Measurements from ENCODE around the gene TMEM183A.
"Not testable (repeated sequence)": the region's sequence is repeated elsewhere in the genome, so short reads cannot be mapped to it uniquely, and the experiment has no call there.

TMEM183A gene

GRCh38 chr1:203006948-203007871, at the start of gene TMEM183A:
Gene TMEM183A, plus strand, starts transcription at chr1:203007374. Its CDS starts 92 bp downstream, at chr1:203007466.
- peak; percentile 86 to 90 for DNase-seq (ENCODE audit: low read depth in 1 of 2, low spot score in 1 of 2)

GRCh38 chr1:202957733-202958543, 49.2 kb upstream of the TMEM183A start, which contains the start of gene ADIPOR1:
Gene ADIPOR1, minus strand, starts transcription at chr1:202958312. Its CDS starts 7,242 bp downstream, at chr1:202951070.
- peak; percentile 91 to 93 for DNase-seq (ENCODE audit: low read depth in 1 of 2, low spot score in 1 of 2)

GRCh38 chr1:202958544-202959275, 48.5 kb upstream of the TMEM183A start:
- DNase-seq (ENCODE audit: low read depth in 1 of 2, low spot score in 1 of 2) = no peak

- no peak for DNase-seq (ENCODE audit: low read depth in 1 of 2, low spot score in 1 of 2)
Measured at GRCh38 chr1:202959276-202959620, 47.9 kb upstream of the TMEM183A start.

- no peak for DNase-seq (ENCODE audit: low read depth in 1 of 2, low spot score in 1 of 2)
Measured at GRCh38 chr1:202961220-202961880, 45.8 kb upstream of the TMEM183A start.

- DNase-seq (ENCODE audit: low read depth in 1 of 2, low spot score in 1 of 2) = no peak
Measured at GRCh38 chr1:202964791-202965410, 42.3 kb upstream of the TMEM183A start.

- DNase-seq (ENCODE audit: low read depth in 1 of 2, low spot score in 1 of 2) = no peak
Measured at GRCh38 chr1:202965422-202965821, 41.8 kb upstream of the TMEM183A start.

- DNase-seq (ENCODE audit: low read depth in 1 of 2, low spot score in 1 of 2) = no peak
Measured at GRCh38 chr1:202966006-202966898, 40.9 kb upstream of the TMEM183A start.

- no peak for DNase-seq (ENCODE audit: low read depth in 1 of 2, low spot score in 1 of 2)
Measured at GRCh38 chr1:202967684-202968281, 39.4 kb upstream of the TMEM183A start.

GRCh38 chr1:202968351-202968750, 38.8 kb upstream of the TMEM183A start:
- no peak for DNase-seq (ENCODE audit: low read depth in 1 of 2, low spot score in 1 of 2)

GRCh38 chr1:202968895-202969295, 38.3 kb upstream of the TMEM183A start:
- DNase-seq (ENCODE audit: low read depth in 1 of 2, low spot score in 1 of 2) = no peak

GRCh38 chr1:202972046-202972445, 35.1 kb upstream of the TMEM183A start:
- no peak for DNase-seq (ENCODE audit: low read depth in 1 of 2, low spot score in 1 of 2)

GRCh38 chr1:202974856-202975255, 32.3 kb upstream of the TMEM183A start:
- DNase-seq (ENCODE audit: low read depth in 1 of 2, low spot score in 1 of 2) = no peak

- DNase-seq (ENCODE audit: low read depth in 1 of 2, low spot score in 1 of 2) = no peak
Measured at GRCh38 chr1:202976633-202977032, 30.5 kb upstream of the TMEM183A start.

- no peak for DNase-seq (ENCODE audit: low read depth in 1 of 2, low spot score in 1 of 2)
Measured at GRCh38 chr1:202979459-202979858, 27.7 kb upstream of the TMEM183A start.

GRCh38 chr1:202981939-202982338, 25.2 kb upstream of the TMEM183A start:
- DNase-seq (ENCODE audit: low read depth in 1 of 2, low spot score in 1 of 2) = no peak

GRCh38 chr1:202982715-202983430, 24.3 kb upstream of the TMEM183A start:
- no peak for DNase-seq (ENCODE audit: low read depth in 1 of 2, low spot score in 1 of 2)

GRCh38 chr1:202986120-202986519, 21.1 kb upstream of the TMEM183A start:
- not testable (repeated sequence) for DNase-seq (ENCODE audit: low read depth in 1 of 2, low spot score in 1 of 2)

All from activated T-helper 1 cell treated with anti-CD3 and anti-CD28 coated beads, Interleukin-2, amount 50 U/mL, for 16 hours (primary cell).